GM21447 (cell line): ENCODE data around the gene PPTC7.

ENCODE experiments used
- ATAC-seq: cut with Tn5 transposase; IDR thresholded peaks from one replicate; pipeline ENCODE4 v1.9.1; 2021; ENCODE audit not compliant: unreplicated experiment

Gene PPTC7

GRCh38 chr12:110498984-110499706, 84.0 kb downstream of the PPTC7 start:
- no peak for ATAC-seq
